CD14-positive monocyte (primary cell): ENCODE results near the gene POGLUT2. TPM values are rescaled to one million over a fixed set of nuclear protein-coding genes. Genes with fewer than 3 reads are reported as not detected.

Source experiments
- DNase-seq, 3 donors: peaks; one replicate each; pipeline ENCODE4 v3.0.0-alpha.2; 2011 to 2022
- H2AFZ ChIP-seq: 2 replicates; pipeline ENCODE4 v1.6.0; 2012; ENCODE audit warnings: mild to moderate bottlenecking, low read depth, low read length, inconsistent platforms; ENCODE audit not compliant: insufficient read depth, poor library complexity, severe bottlenecking
- H3K27ac ChIP-seq, 2 donors: 1 replicate in 1 of 2; 2 replicates in 1 of 2; pipeline ENCODE4 v1.5.1; 2012 to 2013; ENCODE audit warnings: low read length in 2 of 2, control low read depth in 1 of 2, inconsistent platforms in 1 of 2, low read depth in 1 of 2, mild to moderate bottlenecking in 1 of 2
- H3K27me3 ChIP-seq, 2 donors: one replicate each; pipeline versions ENCODE4 v1.6.0 to v1.6.1; 2011 to 2013; ENCODE audit warnings: low read length in 2 of 2; ENCODE audit not compliant: control insufficient read depth in 2 of 2, insufficient read depth in 2 of 2
- H3K36me3 ChIP-seq, 2 donors: replicated peaks in 1 of 2; 1 replicate in 1 of 2; 2 replicates in 1 of 2; pipeline versions ENCODE4 v1.5.1 to v1.6.1; 2012 to 2013; ENCODE audit warnings: low read length in 2 of 2, control low read depth in 1 of 2, inconsistent platforms in 1 of 2, mild to moderate bottlenecking in 1 of 2; ENCODE audit not compliant: insufficient read depth in 2 of 2, control insufficient read depth in 1 of 2
- H3K4me1 ChIP-seq, 2 donors: 1 replicate in 1 of 2; 2 replicates in 1 of 2; pipeline versions ENCODE4 v1.5.1 to v1.6.1; 2012 to 2013; ENCODE audit warnings: low read length in 2 of 2, control low read depth in 1 of 2, inconsistent platforms in 1 of 2, mild to moderate bottlenecking in 1 of 2, moderate library complexity in 1 of 2; ENCODE audit not compliant: insufficient read depth in 2 of 2, control insufficient read depth in 1 of 2
- H3K4me2 ChIP-seq: replicated peaks from 2 replicates; pipeline ENCODE3; 2012; ENCODE audit warnings: low read length, moderate library complexity, mild to moderate bottlenecking; ENCODE audit not compliant: poor library complexity, severe bottlenecking; ENCODE audit errors: extremely low read depth
- H3K4me3 ChIP-seq, 3 experiments: fragments of 200-600 bp in 1 of 3; sonication (generic) in 1 of 3; replicated peaks in 1 of 3; 1 replicate in 2 of 3; 2 replicates in 1 of 3; pipeline ENCODE4 v1.5.1; 2011 to 2013; ENCODE audit warnings: low read length in 3 of 3, mild to moderate bottlenecking in 3 of 3, control low read depth in 2 of 3, low read depth in 2 of 3, inconsistent platforms in 1 of 3, moderate library complexity in 1 of 3
- H3K79me2 ChIP-seq: 2 replicates; pipeline ENCODE4 v1.6.0; 2012; ENCODE audit warnings: mild to moderate bottlenecking, control low read depth, inconsistent platforms, low read length, moderate library complexity; ENCODE audit not compliant: insufficient read depth
- H3K9ac ChIP-seq: 2 replicates; pipeline ENCODE4 v1.6.0; 2017; ENCODE audit warnings: low read length, mild to moderate bottlenecking; ENCODE audit not compliant: insufficient read depth, poor library complexity, severe bottlenecking
- H3K9me3 ChIP-seq, 2 donors: replicated peaks in 1 of 2; 1 replicate in 1 of 2; 2 replicates in 1 of 2; pipeline versions ENCODE4 v1.5.1 to v1.6.1; 2012 to 2013; ENCODE audit warnings: low read length in 2 of 2, control low read depth in 1 of 2; ENCODE audit not compliant: control insufficient read depth in 1 of 2, insufficient read depth in 1 of 2
- H4K20me1 ChIP-seq: 2 replicates; pipeline ENCODE4 v1.6.0; 2012; ENCODE audit warnings: mild to moderate bottlenecking, low read length, control low read depth, moderate library complexity; ENCODE audit not compliant: insufficient read depth
- H3K27ac Mint-ChIP-seq, 7 donors: one replicate each; pipeline ENCODE4 v1.8.0; 2020; ENCODE audit warnings: mild to moderate bottlenecking in 7 of 7, mixed read lengths in 7 of 7, moderate library complexity in 6 of 7, inconsistent platforms in 2 of 7
- H3K27me3 Mint-ChIP-seq, 3 donors: one replicate each; pipeline ENCODE4 v1.8.0; 2021 to 2022; ENCODE audit warnings: low read depth in 3 of 3, mild to moderate bottlenecking in 3 of 3, mixed read lengths in 3 of 3, moderate library complexity in 3 of 3, inconsistent platforms in 1 of 3
- H3K36me3 Mint-ChIP-seq, 2 donors: one replicate each; pipeline ENCODE4 v1.8.0; 2020; ENCODE audit warnings: mixed read lengths in 2 of 2, inconsistent platforms in 1 of 2, mild to moderate bottlenecking in 1 of 2
- H3K4me1 Mint-ChIP-seq: one replicate; pipeline ENCODE4 v1.8.0; 2020; ENCODE audit warnings: mild to moderate bottlenecking, mixed read lengths
- H3K4me3 Mint-ChIP-seq, 2 donors: one replicate each; pipeline ENCODE4 v1.8.0; 2020; ENCODE audit warnings: mild to moderate bottlenecking in 2 of 2, mixed read lengths in 2 of 2, moderate library complexity in 1 of 2
- H3K9me3 Mint-ChIP-seq, 7 donors: one replicate each; pipeline ENCODE4 v1.8.0; 2020 to 2022; ENCODE audit warnings: mixed read lengths in 7 of 7, mild to moderate bottlenecking in 6 of 7, moderate library complexity in 6 of 7, inconsistent platforms in 2 of 7
- CTCF ChIP-seq: fragments of 200-600 bp; IDR thresholded peaks from one replicate; pipeline ENCODE4 v1.8.0; 2022; ENCODE audit warnings: antibody characterized with exemption, mild to moderate bottlenecking
- WGBS: methylation state at CpG from one replicate; pipeline ENCODE4 v1.1.5; 2013; ENCODE audit warnings: missing lambda C conversion rate; ENCODE audit not compliant: insufficient coverage; 5-methylcytosine and 5-hydroxymethylcytosine counted together
- intact Hi-C, 2 donors: fragments of 100-400 bp; cut with micrococcal nuclease; formaldehyde crosslinking; loops; one replicate each; pipeline versions ENCODE4 v1.15.0 to v1.15.1; 2023
- polyA plus RNA-seq, 3 donors: library from polyadenylated mRNA; depleted of rRNA in 1 of 3; unstranded in 2 of 3; stranded (reverse) in 1 of 3; fragments of 300-500 nt in 2 of 3; fragments of >200 nt in 1 of 3; fragmentation: Illumina TruSeq in 2 of 3; gene quantifications; 1 replicate in 2 of 3; 2 replicates in 1 of 3; pipeline ENCODE4 v1.2.3, GENCODE V29; 2012 to 2021

Gene POGLUT2
- polyA plus RNA-seq, 3 donors, result 0.22 TPM; not detected in 2

- Mint-ChIP-seq H3K27me3 (peaks cover 0 to 3% (median 0%) of the 10 kb centered on the region in 3 donors), H3K27ac (peak within 1 kb of the TSS; percentile 96 to 99 (median 98)), H3K9me3 (no peaks in the 10 kb centered on the region), H3K4me1 (peaks cover 21% of the 10 kb centered on the region), H3K36me3 (peaks cover 8 to 17% of the 10 kb centered on the region in 2 donors), H3K4me3 (peak within 1 kb of the TSS; percentile 92 to 93)
- H2AFZ ChIP-seq, result peak within 1 kb of the TSS; percentile 96
- no peak for TF ChIP-seq CTCF
- H3K36me3 ChIP-seq, result peaks cover 0 to 19% of the 10 kb centered on the region in 2 donors
- peaks cover 37% of the 10 kb centered on the region for H4K20me1 ChIP-seq
- peak within 1 kb of the TSS; percentile 86 for H3K4me2 ChIP-seq
- H3K9me3 ChIP-seq, result no peaks in the 10 kb centered on the region
- H3K27ac ChIP-seq, result peak within 1 kb of the TSS; percentile 97 to 98
- peak within 1 kb of the TSS; percentile 72 to 97 (median 91) for H3K4me3 ChIP-seq
- peaks cover 49% of the 10 kb centered on the region for H3K79me2 ChIP-seq
- no peaks in the 10 kb centered on the region for H3K27me3 ChIP-seq
- peaks cover 15 to 22% of the 10 kb centered on the region in 2 donors for H3K4me1 ChIP-seq
- intact Hi-C loops, result loop anchor here (2.0 to 5.0 kb wide), 5 partner anchors 73 to 263 kb away; partner anchors contain the start of genes TPP2 (in 2 of the 2) and TEX30 (in 1 of the 2)
- peak within 1 kb of the TSS; percentile 99 for H3K9ac ChIP-seq
- WGBS, result 1% methylated on average over 44 of the region's 49 CpGs
- peak; percentile 94 to 97 (median 95) for DNase-seq
These were observed 47.0 kb upstream of the POGLUT2 start, which contains the start of gene ERCC5 for GRCh38 chr13:102845630-102846260. ERCC5 (plus strand) TSS chr13:102846032; CDS start chr13:102846267, 235 bp downstream.

- whole genome bisulfite sequencing, result 0% methylated on average over 4 of the region's 13 CpGs
- Histone ChIP-seq H3K9ac (peak overlapping the region; percentile 99), H4K20me1 (peaks cover 32% of the 10 kb centered on the region), H3K4me1 (peaks cover 15 to 22% of the 10 kb centered on the region in 2 donors), H3K4me2 (peak overlapping the region; percentile 86), H3K27ac (peak overlapping the region; percentile 97 to 98), H3K27me3 (no peaks in the 10 kb centered on the region), H3K4me3 (peak overlapping the region; percentile 72 to 97 (median 91)), H3K36me3 (peaks cover 0 to 15% of the 10 kb centered on the region in 2 donors), H3K9me3 (no peaks in the 10 kb centered on the region), H3K79me2 (peaks cover 44% of the 10 kb centered on the region), H2AFZ (peak overlapping the region; percentile 96)
- TF ChIP-seq CTCF, result no peak
- peak overlapping the region; percentile 92 to 93 for H3K4me3 Mint-ChIP-seq
- peaks cover 5 to 13% of the 10 kb centered on the region in 2 donors for H3K36me3 Mint-ChIP-seq
- no peak for DNase-seq
- no peaks in the 10 kb centered on the region for H3K9me3 Mint-ChIP-seq
- H3K27ac Mint-ChIP-seq, result peak overlapping the region; percentile 96 to 99 (median 98)
- peaks cover 0 to 3% (median 0%) of the 10 kb centered on the region in 3 donors for H3K27me3 Mint-ChIP-seq
- intact Hi-C loops, result loop anchor here (5.0 kb wide), 3 partner anchors 73 to 263 kb away; partner anchors contain the start of genes TEX30 (in 1 of the 2) and TPP2 (in 1 of the 2)
- peaks cover 18% of the 10 kb centered on the region for H3K4me1 Mint-ChIP-seq
These were observed 46.5 kb upstream of the POGLUT2 start for GRCh38 chr13:102845289-102845629.
